K562 (cell line): ENCODE measurements around the gene CRAT. TPM values are rescaled to one million over a fixed set of nuclear protein-coding genes. Genes with fewer than 3 reads are reported as not detected.
A peak's percentile ranks its signal among the peaks of the same experiment; 100 is the strongest.

ENCODE experiments used
- BHLHE40 ChIP-seq: IDR thresholded peaks from 2 replicates; pipeline ENCODE4 v1.6.1; 2011; ENCODE audit warnings: low read length, improper control_type of control experiment
- CBFB ChIP-seq: sonication (generic); formaldehyde crosslinking; IDR thresholded peaks from 2 replicates; pipeline ENCODE4 v1.4.0; 2020; ENCODE audit warnings: mild to moderate bottlenecking, missing genetic modification reagents
- CTBP1 ChIP-seq: fragments of 450-650 bp; IDR thresholded peaks from 2 replicates; pipeline ENCODE4 v1.6.1; 2016; ENCODE audit warnings: borderline replicate concordance
- ELF1 ChIP-seq: fragments of 200-800 bp; sonication (Bioruptor generic); IDR thresholded peaks from 2 replicates; pipeline ENCODE4 v1.6.1; 2016; ENCODE audit warnings: missing genetic modification characterization, missing compliant biosample characterization
- HDAC1 ChIP-seq, 2 experiments: fragments of 450-650 bp; IDR thresholded peaks; 2 replicates each; pipeline ENCODE4 v1.6.1; 2016 to 2017; ENCODE audit warnings: inconsistent platforms in 1 of 2, mild to moderate bottlenecking in 1 of 2, moderate library complexity in 1 of 2
- HDGF ChIP-seq: fragments of 450-650 bp; IDR thresholded peaks from 2 replicates; pipeline ENCODE4 v1.6.1; 2016
- HEY1 ChIP-seq: fragments of 250-450 bp; sonication (Bioruptor Pico); IDR thresholded peaks from 2 replicates; pipeline ENCODE4 v1.5.0; 2020; ENCODE audit warnings: mild to moderate bottlenecking, moderate library complexity, borderline replicate concordance
- HNRNPLL ChIP-seq: fragments of 200-400 bp; formaldehyde crosslinking; IDR thresholded peaks from 2 replicates; pipeline ENCODE4 v1.6.1; 2017; ENCODE audit warnings: low read length, low read depth, mild to moderate bottlenecking; ENCODE audit not compliant: poor library complexity, severe bottlenecking
- KAT7 ChIP-seq: sonication (generic); formaldehyde crosslinking; IDR thresholded peaks from 2 replicates; pipeline ENCODE4 v1.8.0; 2022; ENCODE audit warnings: missing genetic modification reagents, mild to moderate bottlenecking, borderline replicate concordance
- MBD1 ChIP-seq: fragments of 250-450 bp; sonication (Bioruptor Pico); IDR thresholded peaks from 2 replicates; pipeline ENCODE4 v1.8.0; 2022; ENCODE audit warnings: inconsistent platforms
- RBM22 ChIP-seq: fragments of 200-400 bp; formaldehyde crosslinking; IDR thresholded peaks from 2 replicates; pipeline ENCODE4 v1.6.1; 2018; ENCODE audit warnings: low read length, low read depth; ENCODE audit not compliant: poor library complexity, severe bottlenecking
- ZBTB34 ChIP-seq: fragments of 250-450 bp; sonication (Bioruptor Pico); IDR thresholded peaks from 2 replicates; pipeline ENCODE4 v1.8.0; 2021; ENCODE audit warnings: mild to moderate bottlenecking, moderate library complexity
- ZNF318 ChIP-seq, 2 experiments: fragments of 450-650 bp; IDR thresholded peaks; 2 replicates each; pipeline ENCODE4 v1.6.1; 2016; ENCODE audit warnings: mild to moderate bottlenecking in 2 of 2, borderline replicate concordance in 1 of 2, low read depth in 1 of 2, moderate library complexity in 1 of 2
- ZNF41 ChIP-seq: fragments of 250-450 bp; sonication (Bioruptor Pico); conservative IDR thresholded peaks from 2 replicates; pipeline ENCODE4 v1.4.0; 2020; ENCODE audit warnings: mild to moderate bottlenecking
- ZNF699 ChIP-seq: fragments of 250-450 bp; sonication (Bioruptor Pico); IDR thresholded peaks from 2 replicates; pipeline ENCODE4 v1.8.0; 2021; ENCODE audit warnings: mild to moderate bottlenecking, moderate library complexity; ENCODE audit not compliant: insufficient replicate concordance
- ZNF830 ChIP-seq: fragments of 250-450 bp; sonication (Bioruptor Pico); IDR thresholded peaks from 2 replicates; pipeline ENCODE4 v1.5.0; 2021; ENCODE audit warnings: mild to moderate bottlenecking
- polyA plus RNA-seq, 8 experiments: library from polyadenylated mRNA; depleted of rRNA in 4 of 8; stranded (reverse) in 5 of 8; unstranded in 3 of 8; fragments of >200 nt; fragmentation: Nextera tagmentation in 2 of 8; fragmentation: Illumina TruSeq in 1 of 8; extraction: Ambion mirVana in 2 of 8; extraction: Trizol in 1 of 8; gene quantifications; 2 replicates each; pipeline versions ENCODE4 v1.2.1 to v1.2.3, GENCODE V29; 2011 to 2014; ENCODE audit warnings: inconsistent platforms in 1 of 8, missing spikeins in 1 of 8
- total RNA-seq, 7 experiments: library from RNA; depleted of rRNA in 6 of 7; stranded (reverse); fragments of >200 nt in 6 of 7; fragmentation: Illumina TruSeq in 2 of 7; extraction: Trizol in 2 of 7; gene quantifications; 2 replicates each; pipeline versions ENCODE4 v1.2.1 to v1.2.3, GENCODE V29; 2011 to 2021; ENCODE audit warnings: low replicate concordance in 1 of 7

The CRAT gene
- total and polyA plus RNA-seq, 9 of the 15 experiments (the other 6 are each of a cell fraction or from before 2014, with no cell fraction given), result 0.20 to 13.8 (median 5.4) TPM

- TF ChIP-seq ZNF699 (CRISPR knock-in tag), result no peak
- TF ChIP-seq ZNF41 (CRISPR knock-in tag), result peak; percentile 71; the same call in 1 of the 2 replicates
- peak; percentile 69 for TF ChIP-seq RBM22
- no peak for TF ChIP-seq MBD1 (CRISPR knock-in tag)
- TF ChIP-seq ELF1 (tag), result no peak
- TF ChIP-seq CBFB (CRISPR knock-in tag), result peak; percentile 100
- TF ChIP-seq HEY1, result no peak; the same call in 1 of the 2 replicates
- TF ChIP-seq ZNF318 (IDR thresholded peaks at IDR 0.05; ENCODE audit: borderline replicate concordance in 1 of 2, low read depth in 1 of 2), result no peak
- peak; percentile 28 to 94; a peak in 3 of 4 replicates for TF ChIP-seq HDAC1 (IDR thresholded peaks at IDR 0.05)
- TF ChIP-seq CTBP1, result peak; percentile 88
- no peak for TF ChIP-seq ZNF830
- 0 out of 2 replicates have a peak, but pooled peaks have one; percentile 63 for TF ChIP-seq KAT7 (CRISPR knock-in tag)
- peak; percentile 97 for TF ChIP-seq BHLHE40
- no peak for TF ChIP-seq HDGF
- TF ChIP-seq HNRNPLL, result no peak
- no peak for TF ChIP-seq ZBTB34 (CRISPR knock-in tag)
These were observed 41.4 kb downstream of the CRAT start (continued) for GRCh38 chr9:129068990-129069861.
